HG03520 (cell line): ENCODE data around the gene GGT1.
"Not testable (repeated sequence)": the region's sequence is repeated elsewhere in the genome, so short reads cannot be mapped to it uniquely, and the experiment has no call there.

Experiments used
- ATAC-seq: cut with Tn5 transposase; IDR thresholded peaks from one replicate; pipeline ENCODE4 v1.9.1; 2021; ENCODE audit warnings: mild to moderate bottlenecking, moderate library complexity; ENCODE audit not compliant: unreplicated experiment

GGT1 gene

GRCh38 chr22:24633231-24634023 is 30.4 kb downstream of the GGT1 start:
- ATAC-seq: not testable (repeated sequence)

DNA sequence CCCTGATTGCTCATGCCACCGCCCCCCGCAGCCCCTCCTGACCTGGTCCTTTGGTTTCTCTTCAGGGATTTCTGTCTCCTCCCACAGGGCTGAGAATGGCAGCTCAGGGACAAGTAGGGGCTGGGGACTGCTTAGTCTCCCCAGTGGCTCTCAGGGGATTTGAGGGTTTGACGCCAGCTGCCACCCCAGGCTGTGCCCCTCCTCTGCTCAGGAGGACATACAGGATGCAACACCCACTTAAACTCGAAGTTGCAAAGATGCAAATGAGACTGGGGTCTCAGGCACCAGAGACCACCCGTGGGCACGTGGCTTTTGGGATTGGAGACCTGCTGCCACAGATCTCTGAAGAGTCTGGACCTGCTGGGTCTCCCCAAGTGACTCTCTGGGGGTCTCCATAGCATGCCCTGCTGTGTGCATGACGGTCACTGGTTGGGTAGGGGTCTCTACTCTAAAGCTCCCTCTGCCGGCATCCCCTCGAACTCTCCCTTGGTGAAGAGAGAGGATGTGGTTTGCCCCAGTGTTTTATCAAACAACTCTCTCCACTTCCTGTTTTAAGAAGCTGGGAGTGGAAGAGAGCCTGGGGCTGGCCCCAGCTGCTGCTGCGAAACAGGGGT is 31.9 kb downstream of the GGT1 start:
- ATAC-seq: not testable (repeated sequence)

DNA sequence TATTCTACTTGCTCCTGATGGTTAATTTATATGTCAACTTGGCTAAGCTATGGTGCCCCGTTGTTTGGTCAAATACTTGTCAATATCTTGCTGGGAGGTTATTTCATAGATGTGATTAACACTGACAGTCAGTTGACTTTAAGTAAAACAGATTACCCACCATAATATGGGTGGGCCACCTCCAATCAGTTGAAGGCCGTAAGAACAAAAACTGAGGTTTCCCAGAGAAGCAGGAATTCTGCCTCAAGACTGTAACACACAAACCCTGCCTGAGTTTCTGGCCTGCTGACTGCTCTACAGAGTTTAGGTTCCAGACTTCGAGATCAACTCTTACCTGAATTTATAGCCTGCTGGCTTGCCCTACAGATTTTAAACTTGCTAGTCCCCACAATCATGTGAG is 33.5 kb downstream of the GGT1 start:
- ATAC-seq: not testable (repeated sequence)

DNA sequence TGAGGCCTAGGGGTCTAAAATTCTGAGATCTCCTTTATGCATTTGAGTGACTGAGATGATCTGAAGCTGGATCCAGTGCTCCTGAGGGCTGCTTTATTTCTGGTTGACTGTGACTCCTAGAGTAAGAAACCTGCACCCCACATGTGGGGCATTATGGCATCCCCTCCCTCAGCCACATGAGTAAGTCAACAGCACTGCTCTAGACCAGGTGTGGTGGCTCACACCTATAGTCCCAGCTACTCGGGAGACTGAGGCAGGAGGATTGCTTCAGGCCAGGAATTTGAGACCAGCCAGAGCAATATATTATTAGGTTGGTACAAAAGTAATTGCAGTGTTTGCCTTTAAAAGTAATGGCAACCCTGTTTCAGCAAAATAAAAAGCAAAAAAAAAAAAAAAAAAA is 39.3 kb downstream of the GGT1 start:
- not testable (repeated sequence) for ATAC-seq

DNA sequence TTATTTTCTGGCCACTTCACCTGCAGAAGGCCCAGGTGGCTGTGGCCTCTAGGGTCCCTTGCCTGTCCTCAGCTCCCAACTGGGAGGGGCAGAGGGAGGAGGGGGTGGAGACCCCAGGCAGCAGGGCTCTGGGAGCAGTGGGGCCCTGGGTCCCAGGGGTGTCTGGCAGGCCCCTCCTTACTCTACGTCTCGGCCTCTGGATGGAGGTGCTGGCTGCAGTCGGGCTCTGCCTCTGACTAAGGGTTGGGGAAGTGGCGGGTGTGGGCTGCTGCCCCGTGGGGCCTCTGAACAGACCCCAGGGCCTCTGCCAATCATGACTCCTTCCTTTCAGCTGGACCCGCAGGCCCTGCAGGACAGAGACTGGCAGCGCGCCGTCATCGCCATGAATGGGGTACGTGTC is 41.4 kb downstream of the GGT1 start:
- not testable (repeated sequence) for ATAC-seq

DNA sequence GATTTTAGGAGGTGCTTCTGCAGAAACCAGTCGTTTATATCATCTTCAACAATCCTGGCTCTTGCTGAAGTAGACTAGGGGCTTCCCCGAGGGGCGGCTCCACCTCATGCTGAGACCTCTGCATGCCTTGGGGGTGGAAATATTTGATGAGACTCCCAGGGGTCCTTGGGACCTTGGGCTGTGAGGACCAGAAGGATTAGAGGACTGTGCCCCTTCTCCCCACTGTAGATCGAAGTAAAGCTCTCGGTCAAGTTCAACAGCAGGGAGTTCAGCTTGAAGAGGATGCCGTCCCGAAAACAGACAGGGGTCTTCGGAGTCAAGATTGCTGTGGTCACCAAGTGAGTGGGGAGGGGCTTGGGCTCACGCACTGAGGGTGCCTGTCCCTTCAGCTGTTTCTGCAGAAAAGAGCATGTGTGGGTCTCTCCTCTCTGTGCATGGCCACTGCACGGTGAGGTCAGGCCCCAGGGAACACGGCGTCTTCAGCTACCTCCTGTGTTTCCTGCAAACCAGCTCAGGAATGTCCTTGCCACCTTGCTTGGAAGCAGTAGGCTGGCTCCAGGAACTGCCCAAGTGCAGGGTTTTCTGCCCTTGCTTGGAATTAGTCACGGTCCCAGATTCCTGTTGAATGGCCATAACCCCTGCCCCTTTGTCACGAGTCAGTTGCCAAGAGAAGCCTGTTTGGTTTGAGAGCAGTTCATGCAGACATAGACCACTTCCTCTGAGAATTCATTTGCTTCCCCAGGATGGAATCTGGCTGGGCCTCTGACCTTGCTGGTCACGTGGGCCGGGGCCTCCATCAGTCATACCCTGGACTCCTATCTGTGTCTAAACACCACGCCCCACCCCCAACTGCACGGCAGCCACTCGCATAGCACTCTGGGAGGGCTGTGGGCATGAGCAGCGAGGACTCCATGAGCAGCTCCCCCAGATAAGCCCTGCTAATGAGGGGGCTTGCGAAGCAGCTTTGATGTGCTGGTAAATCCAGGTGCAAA is 42.7 kb downstream of the GGT1 start:
- ATAC-seq: not testable (repeated sequence)

GRCh38 chr22:24646756-24647155 is 43.8 kb downstream of the GGT1 start:
- ATAC-seq: not testable (repeated sequence)

DNA sequence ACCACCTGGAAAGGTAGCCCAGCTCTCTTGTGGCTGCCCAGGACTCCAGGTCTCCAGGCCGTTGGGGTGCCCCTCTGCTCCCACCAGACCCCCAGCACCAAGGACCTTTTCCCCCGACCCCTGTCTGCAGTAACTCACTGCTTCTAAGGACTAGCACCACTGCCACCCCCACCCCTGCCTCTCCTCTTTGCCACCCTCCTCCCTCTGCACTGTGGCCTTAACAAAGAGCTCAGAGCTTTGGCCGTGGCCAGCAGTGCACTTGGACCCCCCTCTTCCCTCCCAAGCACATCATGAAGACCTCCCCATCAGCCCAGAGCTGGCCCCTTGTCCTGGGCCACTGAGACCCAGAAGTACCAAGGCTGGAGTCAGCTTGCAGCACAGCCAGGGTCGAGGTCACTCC is 46.4 kb downstream of the GGT1 start:
- ATAC-seq: not testable (repeated sequence)

GRCh38 chr22:24650884-24651283 is 47.9 kb downstream of the GGT1 start:
- ATAC-seq: not testable (repeated sequence)

DNA sequence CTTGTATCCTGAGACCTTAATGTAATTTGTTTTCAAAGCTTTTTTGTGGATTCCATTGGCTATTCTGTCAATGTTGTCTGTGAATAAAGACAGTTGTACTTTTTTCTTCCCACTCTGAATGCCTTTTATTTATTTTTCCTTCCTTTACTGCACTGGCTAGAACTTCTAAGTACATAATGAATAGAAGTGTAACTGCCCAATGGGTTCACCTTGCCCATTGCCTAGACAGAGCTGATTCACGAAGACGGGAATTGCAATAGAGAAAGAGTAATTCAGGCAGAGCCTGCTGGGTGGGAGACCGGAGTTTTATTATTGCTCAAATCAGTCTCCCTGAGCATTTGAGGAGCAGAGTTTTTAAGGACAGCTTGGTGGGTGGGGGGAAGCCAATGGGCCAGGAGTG is 62.4 kb downstream of the GGT1 start:
- ATAC-seq: not testable (repeated sequence)

- not testable (repeated sequence) for ATAC-seq
Measured at GRCh38 chr22:24667904-24668303, 64.9 kb downstream of the GGT1 start.

DNA sequence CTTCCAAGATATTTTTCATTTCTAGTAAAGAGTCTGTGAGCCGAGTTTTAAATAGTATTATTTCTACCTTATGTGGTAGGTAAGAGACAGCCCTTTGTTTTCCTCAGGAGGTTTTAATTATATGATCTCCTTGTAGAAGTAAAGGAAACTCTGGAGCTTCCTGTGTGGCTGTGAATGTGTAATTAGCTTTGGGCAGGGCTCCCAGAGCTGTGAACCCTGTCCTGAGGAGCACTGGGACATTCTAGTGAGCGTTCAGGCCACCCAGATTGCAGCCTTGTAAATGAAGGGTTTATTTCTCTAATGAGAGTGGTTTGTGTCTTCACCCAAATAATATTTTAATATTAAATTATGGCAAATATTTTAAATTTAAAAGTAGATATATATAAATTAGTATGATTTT is 69.5 kb downstream of the GGT1 start:
- ATAC-seq: not testable (repeated sequence)
